ENCODE data around the gene PTGER4.

Gene PTGER4

DNA sequence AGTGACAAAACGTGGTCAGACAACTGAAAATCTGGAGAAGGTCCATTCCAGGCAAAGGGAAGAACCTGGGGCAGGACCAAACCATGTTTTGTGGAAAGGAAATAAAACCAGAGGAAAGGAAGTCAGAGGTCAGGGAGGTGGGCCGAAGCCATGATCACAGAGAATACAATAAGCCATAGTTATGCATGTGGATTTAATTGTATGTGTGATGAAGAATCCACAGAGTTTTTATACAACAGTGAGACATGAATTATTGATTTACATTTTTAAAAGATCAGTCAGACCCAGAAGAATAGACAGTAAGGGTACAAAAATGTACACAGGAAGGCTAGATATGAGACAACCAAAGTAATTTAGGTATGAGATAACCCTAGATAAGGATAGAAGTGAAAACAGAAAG is 55.3 kb downstream of the PTGER4 start:
- DNase-seq (ENCODE audit: low read depth): no peak
- TF ChIP-seq, protein P1, sequence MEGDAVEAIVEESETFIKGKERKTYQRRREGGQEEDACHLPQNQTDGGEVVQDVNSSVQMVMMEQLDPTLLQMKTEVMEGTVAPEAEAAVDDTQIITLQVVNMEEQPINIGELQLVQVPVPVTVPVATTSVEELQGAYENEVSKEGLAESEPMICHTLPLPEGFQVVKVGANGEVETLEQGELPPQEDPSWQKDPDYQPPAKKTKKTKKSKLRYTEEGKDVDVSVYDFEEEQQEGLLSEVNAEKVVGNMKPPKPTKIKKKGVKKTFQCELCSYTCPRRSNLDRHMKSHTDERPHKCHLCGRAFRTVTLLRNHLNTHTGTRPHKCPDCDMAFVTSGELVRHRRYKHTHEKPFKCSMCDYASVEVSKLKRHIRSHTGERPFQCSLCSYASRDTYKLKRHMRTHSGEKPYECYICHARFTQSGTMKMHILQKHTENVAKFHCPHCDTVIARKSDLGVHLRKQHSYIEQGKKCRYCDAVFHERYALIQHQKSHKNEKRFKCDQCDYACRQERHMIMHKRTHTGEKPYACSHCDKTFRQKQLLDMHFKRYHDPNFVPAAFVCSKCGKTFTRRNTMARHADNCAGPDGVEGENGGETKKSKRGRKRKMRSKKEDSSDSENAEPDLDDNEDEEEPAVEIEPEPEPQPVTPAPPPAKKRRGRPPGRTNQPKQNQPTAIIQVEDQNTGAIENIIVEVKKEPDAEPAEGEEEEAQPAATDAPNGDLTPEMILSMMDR (IDR thresholded peaks at IDR 0.05; ENCODE audit: low read length, missing control alignments): no peak
- no peak overlapping the region for H3K4me3 ChIP-seq (replicated peaks; ENCODE audit: low read depth, low read length)

DNA sequence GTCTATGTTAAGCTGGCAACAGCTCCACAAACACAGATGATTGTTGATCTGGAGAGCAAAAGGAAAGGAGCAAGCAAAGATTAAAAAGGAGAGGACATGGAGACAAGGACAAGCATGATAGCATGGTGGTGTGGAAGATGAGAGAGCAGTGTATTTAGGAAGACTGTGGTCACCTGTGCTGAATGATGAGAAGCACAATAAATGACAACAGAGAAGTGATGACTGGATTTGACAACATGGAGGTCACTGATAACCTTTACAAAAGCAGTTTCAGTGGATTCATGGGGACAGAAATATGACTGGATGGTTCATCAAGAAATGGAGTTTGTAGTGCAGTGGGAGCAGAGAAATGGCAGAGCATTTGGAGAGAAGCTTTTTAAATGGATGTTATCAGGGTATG is 55.9 kb downstream of the PTGER4 start:
- TF ChIP-seq, protein P1 (IDR thresholded peaks at IDR 0.05; ENCODE audit: low read length, missing control alignments): no peak
- no peak overlapping the region for H3K4me3 ChIP-seq (replicated peaks; ENCODE audit: low read depth, low read length)
- no peak for DNase-seq (ENCODE audit: low read depth)

DNA sequence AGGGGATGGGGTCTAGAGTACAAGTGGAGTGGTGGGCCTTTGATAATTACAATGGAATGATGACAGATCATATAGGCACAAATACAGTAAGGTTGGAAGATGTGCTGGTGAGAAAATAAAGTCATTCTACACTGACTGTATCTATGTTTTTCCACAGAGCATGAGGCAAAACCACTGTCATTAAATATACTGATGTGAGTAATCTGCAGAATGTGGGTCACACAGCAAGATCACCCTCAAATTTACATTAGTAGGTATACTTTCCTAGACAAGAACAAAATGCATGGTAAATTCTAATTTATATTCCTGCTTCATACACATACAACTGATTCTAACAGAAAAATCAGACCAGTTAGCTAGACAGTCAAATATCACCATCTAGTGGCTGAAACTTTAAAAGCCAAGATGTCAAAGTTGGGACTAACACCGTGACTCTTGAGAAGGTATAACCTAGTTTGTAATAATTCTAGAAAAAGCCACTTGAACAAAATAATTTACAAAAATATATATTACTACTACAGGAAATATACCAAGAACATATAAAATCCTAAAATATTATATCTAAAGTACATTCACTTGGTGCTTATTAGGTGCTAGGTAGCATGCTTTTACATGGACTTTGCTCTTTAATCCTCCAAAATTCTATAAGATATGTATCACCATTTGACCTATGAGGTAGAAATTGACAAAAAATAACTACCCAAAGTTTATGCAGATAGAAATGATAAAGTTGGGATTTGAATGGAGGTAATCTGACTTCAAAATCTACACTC is 56.6 kb downstream of the PTGER4 start:
- H3K4me3 ChIP-seq (replicated peaks; ENCODE audit: low read depth, low read length): no peak overlapping the region
- TF ChIP-seq, protein P1 (IDR thresholded peaks at IDR 0.05; ENCODE audit: low read length, missing control alignments): peak; percentile 79
- peak; percentile 81 for DNase-seq (ENCODE audit: low read depth)

DNA sequence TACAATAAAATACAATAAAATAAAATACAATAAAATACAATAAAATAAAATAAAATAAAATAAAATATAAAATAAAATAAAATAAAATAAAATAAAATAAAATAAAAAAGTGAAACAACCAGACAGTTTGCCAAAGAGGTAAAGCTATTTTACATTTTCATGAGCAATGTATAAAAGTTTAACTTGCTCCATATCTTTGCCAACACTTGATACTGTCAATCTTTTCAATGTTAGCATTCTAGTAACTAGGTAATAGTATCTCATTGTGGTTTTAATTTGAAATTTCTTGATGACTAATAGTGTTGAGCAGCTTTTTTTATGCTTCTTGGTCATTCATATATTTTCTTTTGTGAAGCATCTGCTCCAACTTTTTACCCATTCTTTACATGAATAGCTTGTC is 58.8 kb downstream of the PTGER4 start:
- TF ChIP-seq, protein P1 (IDR thresholded peaks at IDR 0.05; ENCODE audit: low read length, missing control alignments): no peak
- no peak overlapping the region for H3K4me3 ChIP-seq (replicated peaks; ENCODE audit: low read depth, low read length)
- no peak for DNase-seq (ENCODE audit: low read depth)
